Inflammatory macrophage (primary cell): ENCODE measurements around the gene DTNA.
A peak's percentile ranks its signal among the peaks of the same experiment; 100 is the strongest.

Experiments
- DNase-seq, 2 donors: peaks; one replicate each; pipeline ENCODE4 v3.0.0-alpha.2; 2020 to 2022

The DTNA gene

DNA sequence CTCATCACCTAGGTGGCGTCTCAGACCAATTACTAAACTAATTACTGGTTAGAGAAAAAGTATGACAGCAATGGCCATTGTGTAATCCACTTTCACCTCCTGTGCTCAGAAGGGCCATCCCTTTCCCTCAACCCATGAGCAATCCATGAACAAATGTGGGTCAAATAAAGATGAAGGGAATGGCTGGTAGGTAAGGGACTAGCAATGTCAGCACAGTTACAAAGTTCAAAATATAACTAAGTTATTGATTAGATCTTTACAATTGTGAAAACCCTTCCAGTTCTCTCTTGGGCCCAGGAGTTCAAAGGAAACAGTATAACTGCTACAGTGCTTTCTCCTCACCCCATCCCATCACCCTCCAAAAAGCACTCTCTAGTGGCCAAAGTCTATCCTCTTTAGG, 98.3 kb downstream of the DTNA start:
- DNase-seq, result no peak

DNA sequence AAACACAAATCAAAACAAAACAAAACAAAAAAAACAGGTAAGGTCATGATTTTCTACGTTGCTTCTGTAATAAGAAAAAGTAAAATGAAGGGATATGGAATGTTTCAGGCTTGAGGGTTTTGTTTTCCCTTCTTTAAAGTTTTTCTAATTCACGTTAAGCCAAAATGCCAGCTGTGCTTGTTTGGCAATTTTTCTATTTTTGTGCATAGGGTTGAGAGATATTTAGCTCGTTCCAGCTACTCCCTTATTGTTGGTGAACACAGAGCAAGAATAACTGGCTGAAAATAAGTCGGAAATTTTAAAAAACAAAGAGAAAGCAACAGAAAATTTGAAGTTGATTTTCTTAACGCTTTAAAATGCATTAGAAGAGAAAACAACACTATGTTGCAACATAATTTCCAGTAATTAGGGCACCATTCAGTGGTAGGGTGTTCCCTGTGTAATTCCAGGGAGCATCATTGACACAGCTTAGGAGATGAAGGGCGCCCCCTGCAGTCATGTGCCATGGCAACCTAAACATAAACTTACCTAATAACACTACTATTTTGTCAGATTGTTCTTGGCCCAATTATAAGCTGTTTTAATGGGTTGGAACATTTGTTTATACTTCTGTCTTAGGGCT, 99.5 kb downstream of the DTNA start:
- DNase-seq, result peak in 1 of 2 donors; percentile 27

DNA sequence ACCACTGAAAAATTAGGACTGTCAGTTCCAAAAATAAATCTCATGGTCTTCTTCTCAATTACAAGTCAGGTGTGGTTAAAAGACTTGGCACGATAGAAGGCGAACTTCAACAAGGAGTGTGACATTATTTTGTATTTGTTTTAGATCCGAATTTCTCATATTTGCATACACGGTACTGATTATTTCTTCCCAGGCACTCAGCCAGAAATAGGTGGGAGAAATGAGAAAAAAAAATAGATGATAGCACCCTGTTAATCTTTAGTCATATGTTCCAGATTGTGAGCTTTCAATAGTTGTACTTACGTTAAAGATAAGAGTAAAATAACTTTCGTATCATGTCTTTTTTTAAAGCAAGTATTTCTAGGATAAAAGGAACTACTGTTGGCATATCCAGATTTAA, 106.1 kb downstream of the DTNA start:
- no peak for DNase-seq

DNA sequence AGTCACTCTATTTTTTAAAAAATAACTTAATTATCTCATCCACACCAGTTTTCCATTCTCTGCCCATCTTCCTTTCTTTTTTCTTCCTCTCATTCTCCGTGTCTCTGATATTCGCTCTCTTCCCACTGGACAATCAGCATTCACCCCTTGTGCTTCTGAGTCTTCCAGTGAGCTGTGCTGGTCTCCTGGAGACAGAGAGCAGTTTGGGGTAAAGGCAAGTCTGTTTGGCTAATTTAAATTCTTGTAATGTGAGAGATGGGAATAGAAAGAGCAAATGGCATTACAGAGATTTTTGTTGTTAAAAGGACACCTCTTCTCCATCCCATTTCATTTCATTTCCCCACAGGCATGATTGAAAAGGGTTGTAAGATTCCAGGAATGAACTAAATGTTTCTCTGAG, 107.5 kb downstream of the DTNA start:
- no peak for DNase-seq

DNA sequence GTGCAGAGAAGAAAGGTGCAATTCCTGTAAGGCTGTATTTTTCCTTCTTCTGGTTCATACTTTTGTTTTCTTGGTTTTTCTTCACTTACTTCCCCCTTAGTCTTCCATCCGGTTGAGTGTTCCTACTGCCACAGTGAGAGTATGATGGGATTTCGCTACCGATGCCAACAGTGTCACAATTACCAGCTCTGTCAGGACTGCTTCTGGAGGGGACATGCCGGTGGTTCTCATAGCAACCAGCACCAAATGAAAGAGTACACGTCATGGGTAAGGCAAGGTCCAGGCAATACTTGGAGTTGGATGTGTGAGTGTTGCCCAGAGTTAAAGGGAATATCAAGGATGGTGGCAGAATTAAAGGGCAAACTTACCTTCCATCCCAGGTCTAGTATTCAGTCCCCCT, 108.0 kb downstream of the DTNA start:
- DNase-seq, result no peak

DNA sequence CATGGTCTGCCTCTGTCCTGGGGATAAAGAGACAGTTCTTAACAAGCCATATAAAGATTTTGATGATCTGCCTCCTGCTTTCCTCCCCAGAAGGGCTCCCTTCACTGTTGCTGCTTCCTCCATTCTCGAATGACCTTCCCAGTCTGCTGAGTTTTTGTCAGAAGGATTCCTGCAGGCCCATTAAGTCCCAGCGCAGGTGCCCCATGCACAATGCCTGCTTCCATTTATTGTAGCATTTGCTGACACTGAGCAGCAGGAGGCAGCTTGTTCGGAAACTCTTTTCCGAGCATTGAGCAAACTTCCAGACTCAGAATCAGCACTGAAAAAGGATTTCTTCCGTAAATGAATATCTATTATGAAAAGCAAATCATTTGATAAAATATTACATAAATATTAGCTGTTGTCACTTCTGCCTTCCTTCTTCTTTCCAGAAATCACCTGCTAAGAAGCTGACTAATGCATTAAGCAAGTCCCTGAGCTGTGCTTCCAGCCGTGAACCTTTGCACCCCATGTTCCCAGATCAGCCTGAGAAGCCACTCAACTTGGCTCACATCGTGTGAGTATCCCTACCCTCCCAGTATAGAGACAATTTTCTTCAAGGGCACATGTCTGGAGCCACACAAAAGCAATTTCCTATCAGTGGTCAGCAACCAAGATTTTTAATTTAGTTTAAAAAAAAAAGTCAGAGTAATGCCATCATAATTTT, 110.4 kb downstream of the DTNA start:
- DNase-seq, result no peak

DNA sequence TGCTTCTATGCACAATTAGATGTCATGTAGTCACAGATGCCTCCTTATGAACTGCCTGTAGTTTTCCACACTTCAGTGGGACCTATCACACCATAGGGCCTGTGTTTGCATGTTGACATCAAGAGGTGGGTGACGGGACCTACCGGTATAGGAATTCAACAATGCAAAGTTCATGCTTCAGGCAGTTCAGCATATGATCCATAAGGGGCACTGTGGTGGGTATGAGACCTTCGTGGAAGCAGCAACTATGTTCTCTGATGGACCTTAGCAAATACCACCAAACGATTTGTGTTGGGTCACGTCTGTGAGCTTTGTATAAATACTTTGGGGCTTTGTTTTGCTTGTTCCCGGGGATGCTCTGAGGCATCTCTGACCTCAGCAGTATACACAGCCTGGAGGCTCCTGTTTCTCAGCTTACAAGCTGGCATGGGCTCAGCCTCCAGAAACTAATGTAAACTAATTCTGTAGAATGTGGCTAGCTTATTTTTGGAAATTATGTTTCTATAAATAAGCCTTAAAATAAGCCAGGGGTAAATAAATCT, 111.6 kb downstream of the DTNA start:
- no peak for DNase-seq

DNA sequence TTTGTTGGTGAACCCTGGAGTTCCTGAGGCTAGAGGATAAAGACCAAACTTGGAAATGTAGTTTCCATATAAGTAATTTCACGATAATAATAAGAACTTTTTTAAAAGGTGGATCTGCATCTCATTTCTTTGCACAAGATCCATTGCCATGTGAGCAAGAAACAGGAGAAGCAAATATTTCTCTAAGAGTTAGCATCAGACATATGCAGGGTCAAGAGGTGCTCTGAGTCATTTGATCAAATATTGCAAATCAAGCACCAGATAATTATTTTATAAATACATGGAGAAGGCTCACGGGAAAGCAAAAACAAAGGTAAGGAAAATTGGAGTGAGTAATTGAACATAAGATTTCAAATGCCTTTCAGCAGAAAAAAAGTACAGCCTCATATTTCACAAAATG, 118.0 kb downstream of the DTNA start:
- no peak for DNase-seq

DNA sequence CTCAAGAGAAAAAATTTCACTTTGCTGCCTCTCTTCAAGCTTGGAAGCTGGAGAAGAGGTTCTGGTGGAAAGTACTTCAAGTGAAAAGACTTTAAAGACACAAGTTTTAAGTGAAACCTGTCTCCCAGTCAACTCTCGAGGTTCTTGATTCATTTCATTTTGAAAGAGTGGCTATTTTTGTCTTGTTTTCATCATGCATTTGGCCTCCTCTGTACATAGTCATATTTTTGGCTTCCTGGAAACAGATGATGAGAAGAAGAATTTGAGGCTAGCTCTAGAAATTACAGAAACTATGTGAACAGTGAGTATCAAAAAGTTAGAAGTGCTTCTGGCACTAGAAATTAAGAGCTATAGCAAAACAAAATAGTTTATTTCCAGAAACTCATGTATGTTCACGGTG, 124.8 kb downstream of the DTNA start:
- DNase-seq, result no peak

DNA sequence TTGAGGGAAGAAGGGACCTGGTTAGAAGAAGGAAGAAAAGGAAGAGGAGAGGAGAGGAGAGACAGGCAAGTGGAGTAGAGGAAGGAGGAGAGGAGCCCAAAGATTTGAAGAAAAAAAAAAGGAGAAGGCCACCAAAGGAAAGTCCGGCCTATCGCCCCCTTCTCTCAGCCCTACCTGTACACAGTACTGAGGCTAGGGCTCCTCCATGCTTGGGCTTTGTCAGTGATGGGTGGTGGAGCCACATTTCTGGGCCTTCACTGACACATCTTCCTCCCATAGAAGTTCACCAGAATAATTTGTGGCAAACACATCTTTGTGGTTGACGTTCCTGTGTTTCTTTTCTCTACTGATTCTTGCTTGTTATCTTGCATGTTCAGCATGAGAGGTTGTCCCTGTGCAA, 125.4 kb downstream of the DTNA start:
- DNase-seq, result no peak

DNA sequence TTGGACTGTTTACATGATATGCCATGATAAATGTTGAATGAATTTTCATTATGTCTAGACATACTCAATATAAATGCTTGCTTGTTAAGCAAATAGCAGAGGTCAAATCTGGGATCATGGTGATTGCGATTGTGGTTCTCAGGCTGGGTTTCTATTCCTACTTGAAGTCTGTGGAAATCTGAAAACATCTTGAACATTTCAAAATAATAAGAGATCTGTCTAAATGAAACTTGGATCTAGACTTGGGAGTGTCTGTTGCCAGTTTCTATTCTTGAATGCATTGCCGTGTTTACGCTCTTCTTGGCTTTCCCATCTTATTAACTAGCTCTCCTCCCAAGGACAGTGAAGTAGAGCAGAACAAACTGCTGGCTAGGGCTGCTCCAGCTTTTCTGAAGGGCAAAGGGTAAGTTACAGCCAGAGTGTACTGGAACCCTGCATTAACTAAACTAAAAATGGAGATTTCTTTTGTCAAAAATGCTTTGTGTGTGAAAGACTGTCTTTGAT, 127.7 kb downstream of the DTNA start:
- DNase-seq, result no peak

DNA sequence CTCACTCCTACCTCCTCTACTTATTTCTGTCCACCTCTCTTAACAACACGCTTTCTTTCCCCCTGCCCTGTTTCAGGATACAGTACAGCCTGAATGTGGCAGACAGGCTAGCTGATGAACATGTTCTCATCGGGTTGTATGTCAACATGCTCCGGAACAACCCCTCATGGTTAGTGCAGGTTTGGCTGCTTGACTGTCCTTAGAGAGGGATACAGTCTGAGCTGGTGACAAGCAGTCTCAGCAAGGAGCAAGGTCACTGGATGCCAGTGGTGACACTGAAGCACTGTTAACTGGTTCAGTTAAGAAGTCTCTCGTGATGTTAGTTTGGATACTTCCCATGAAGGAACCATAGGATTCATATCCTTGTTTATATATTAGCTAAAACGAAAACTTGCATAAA, 128.6 kb downstream of the DTNA start:
- no peak for DNase-seq

DNA sequence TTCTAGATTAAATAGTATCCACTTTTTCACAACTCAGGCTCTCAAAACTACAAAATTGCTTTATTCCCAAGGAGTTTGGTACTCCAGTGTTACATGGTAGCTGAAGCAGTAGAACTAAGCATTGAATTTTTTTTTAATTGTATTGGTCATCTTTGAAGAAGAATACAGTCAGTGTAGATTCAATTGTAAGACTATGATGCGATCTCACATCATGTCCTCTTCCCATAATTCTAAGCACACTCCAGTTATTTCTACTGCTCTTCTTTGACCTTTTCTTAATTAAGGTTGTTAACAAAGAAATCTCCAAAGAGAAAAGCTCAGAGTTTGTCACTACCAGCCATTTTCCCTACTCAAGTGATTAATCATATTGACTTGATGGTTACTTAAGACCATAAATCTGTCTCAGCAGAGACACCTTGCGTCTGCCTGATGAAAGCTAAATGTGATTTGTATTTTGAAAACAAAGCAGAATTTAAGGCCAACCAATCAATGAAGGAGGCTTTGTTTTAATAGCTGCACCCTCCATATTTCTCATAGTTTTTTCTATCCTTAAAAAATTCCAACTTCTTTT, 130.2 kb downstream of the DTNA start:
- no peak for DNase-seq

DNA sequence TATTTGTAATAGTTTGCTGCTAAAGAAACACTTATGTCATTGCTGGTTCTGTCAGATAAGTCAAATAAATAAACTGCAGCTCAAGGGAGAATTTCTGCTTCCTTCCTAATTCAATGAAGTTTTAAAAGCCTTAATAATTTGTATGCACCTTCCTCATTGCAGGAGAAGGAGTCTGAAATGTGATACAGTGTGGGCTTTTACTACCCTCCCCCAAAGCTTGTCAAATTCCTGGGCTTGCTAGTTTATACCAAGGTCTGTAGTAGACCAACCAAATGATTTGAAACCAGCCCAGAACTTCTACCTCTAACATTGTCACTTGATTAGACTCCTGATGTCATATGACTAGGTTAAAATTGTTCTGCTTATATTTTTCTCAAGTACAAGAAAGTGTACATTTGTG, 131.8 kb downstream of the DTNA start:
- DNase-seq, result no peak

DNA sequence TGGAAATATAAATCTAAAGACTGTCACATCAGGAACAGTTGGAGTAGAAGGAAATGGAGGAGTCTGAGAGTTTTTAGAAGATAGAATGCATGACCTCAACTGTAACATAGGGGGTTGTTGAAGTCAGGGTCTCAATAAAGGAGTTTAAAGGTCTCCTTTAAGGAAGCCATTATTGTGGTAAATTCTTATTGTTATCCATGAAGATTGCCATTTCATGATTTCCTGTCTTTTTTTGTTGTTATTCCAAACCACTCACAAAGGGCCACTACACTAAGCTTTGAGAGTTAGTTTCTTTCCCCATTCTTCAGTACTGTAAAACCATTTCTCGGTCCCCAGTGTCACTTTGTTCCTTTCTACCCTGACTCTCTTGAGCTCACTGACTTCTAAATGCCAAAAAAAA, 134.0 kb downstream of the DTNA start:
- no peak for DNase-seq

DNA sequence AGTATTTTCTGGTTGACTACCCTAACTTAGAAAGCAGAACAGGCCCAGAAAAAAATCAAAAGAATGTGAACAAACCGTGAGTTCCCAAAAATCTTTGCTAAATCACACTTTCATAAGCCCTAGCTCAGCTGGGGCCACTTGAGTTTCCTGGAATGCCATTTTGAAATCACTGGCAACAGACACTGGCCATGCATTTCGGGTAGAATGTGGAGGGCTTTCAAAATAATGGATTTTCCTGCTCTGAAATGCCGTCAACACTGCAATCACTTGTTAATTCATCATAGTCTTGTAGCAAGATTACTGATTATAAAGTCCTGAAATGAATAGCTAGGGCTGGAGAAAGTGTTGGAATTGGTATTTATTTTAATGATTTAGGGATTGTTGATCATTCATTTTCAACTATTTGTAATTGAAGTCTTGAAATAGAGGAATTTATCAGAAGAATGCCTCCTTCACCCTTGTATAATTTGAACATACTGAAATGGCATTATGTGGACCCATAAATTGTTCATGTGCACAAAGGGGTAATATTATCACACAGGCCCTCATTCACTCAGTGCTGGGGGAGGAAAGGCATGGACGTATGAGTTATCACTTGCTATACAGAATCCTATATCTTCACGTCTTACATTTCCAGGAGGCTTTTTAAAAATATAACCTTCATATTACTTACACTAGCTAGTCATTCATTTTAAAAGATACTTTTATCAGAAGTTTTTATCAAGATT, 134.8 kb downstream of the DTNA start:
- peak; percentile 49 to 74 for DNase-seq

DNA sequence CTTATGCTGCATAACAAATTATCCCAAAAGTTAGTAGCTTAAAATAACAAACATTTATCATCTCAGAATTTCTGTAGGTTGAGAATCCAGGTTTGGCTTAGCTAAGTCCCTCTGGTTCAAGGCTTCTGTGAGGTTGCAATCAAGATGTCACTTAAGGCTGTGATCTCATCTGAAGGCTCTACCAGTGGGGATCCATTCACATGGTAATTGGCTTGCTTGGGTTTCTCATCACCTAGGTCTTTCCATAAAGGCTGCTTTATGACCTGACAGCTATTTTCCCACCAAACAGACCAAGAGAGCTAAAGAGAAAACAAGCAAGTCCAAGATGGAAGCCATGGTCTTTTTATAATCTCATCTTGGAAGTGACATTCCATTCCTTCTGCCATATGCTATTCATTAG, 137.3 kb downstream of the DTNA start:
- DNase-seq, result no peak

DNA sequence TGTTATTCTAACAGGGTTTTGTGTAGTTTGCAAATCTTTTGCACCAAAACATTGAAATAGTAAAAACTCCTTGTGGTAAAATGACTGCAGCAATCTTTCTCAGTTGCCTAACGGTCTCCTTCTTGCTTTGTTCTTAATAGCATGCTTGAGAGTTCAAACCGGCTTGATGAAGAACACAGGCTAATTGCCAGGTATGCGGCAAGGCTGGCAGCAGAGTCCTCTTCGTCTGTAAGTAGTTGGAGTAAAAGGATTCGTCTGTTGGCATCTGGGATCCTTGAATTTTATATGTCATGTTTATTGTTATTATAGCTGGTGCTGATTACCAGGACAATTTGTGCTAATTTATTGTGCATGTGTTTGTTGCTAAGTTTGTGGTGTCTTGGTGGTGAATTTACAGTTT, 138.1 kb downstream of the DTNA start:
- DNase-seq, result no peak

DNA sequence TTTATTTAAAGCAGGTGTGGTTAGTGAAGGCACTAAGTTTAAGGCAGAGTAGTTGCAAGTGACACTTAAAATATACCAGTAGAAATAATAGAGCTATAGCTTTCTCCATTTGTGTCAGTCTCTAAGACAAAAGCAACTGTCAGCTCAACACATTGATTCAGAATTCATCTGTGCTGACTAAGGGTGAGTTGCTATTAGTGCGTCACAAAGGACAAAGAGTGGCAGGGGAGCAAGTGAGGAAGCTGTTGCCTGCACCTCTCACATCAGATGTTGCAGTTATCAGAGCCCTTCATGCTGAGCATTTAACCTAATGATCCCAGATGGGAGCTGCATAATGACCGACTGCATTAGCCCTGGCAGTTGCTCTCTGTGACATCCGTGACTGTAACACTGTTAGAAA, 138.6 kb downstream of the DTNA start:
- DNase-seq, result no peak

DNA sequence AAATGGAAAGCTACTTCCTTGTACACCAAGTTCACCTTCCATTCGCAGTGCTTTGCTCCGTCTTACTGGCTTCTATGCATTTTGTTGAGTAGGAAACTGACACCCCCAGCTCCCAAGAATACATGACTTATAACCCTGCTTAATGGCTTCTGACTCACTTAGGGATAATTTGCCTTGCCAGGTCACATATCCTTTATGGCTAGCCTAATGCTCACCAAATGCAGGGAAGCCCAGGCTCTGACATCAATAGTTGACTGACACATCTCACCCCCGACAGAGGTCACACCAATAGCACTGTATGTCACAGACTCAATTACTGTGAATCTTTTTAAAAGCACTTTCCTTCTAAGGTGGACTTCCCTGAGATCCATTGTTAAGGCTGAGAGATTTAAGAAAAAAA, 147.2 kb downstream of the DTNA start:
- no peak for DNase-seq

DNA sequence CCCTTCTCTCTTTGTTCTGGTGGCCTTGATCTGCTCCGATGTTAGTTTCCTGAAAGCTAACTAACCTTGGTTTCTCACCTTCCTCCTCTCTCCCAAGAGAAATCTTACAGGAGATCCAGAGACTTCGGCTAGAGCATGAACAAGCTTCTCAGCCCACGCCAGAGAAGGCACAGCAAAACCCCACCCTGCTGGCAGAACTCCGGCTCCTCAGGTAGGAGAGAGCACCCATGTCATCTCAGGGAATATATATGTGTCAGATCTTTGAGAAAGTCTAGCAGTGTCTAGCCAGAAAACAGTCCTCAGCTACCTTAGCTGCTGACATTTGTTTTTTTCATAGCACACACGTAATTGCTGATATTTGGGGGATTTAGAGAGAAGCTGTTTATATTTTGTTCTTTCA, 148.1 kb downstream of the DTNA start:
- DNase-seq, result no peak

DNA sequence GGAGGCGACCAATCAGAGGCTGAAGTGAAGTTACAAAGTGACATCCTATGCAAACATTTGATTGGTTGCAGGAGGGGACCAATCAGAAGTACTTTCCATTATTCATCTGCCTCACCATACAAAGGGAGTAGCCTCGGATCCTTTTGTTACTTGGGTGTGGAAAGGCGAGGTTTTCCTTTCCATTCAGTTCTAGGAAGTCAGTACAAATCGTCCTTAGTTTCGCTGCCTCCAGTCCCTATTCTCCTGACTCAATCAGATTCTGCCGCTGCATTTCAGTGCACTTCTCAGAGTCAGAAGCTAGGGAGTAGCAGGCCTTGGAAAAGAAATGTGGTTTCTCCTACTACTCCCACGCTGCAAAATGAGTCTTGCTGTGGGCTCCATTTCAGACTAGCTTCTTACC, 149.4 kb downstream of the DTNA start:
- no peak for DNase-seq

DNA sequence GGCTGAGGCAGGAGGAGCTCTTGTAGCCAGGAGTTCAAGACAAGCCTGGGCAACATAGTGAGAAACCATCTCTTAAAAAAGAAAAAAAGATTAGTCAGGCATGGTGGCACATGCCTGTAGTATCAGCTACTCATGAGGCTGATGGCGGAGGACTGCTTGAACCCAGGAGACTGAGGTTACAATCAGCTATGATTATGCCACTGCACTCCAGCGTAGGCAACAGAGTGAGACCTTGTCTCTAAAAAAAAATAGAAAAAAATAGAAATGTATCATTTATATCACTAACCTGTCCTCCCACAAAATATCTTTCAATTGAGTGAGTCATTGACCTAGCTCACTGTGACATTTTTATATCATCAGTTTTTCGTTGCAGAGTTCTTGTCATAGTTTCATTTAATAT, 152.5 kb downstream of the DTNA start:
- DNase-seq, result no peak
